Neural progenitor cell (in vitro differentiated cells): Measurements from ENCODE around the gene TTC21B. TPM values are rescaled to one million over a fixed set of nuclear protein-coding genes. Genes with fewer than 3 reads are reported as not detected.

ENCODE experiments used
- DNase-seq: peaks from one replicate; pipeline ENCODE4 v3.0.0-alpha.2; 2016; ENCODE audit warnings: low spot score
- H2AFZ ChIP-seq: fragments of 200-600 bp; sonication (generic); replicated peaks from 2 replicates; pipeline ENCODE4 v1.6.1; 2016; ENCODE audit warnings: antibody characterized with exemption
- H3F3A ChIP-seq: fragments of 200-600 bp; sonication (generic); 2 replicates; pipeline ENCODE4 v1.6.1; 2016; ENCODE audit warnings: antibody characterized with exemption, low read depth
- H3K27ac ChIP-seq: fragments of 200-600 bp; sonication (generic); 2 replicates; pipeline ENCODE4 v1.5.1; 2016; ENCODE audit warnings: mild to moderate bottlenecking
- H3K27me3 ChIP-seq: fragments of 200-600 bp; sonication (generic); 2 replicates; pipeline ENCODE4 v1.6.1; 2016; ENCODE audit warnings: mild to moderate bottlenecking, moderate library complexity
- H3K36me3 ChIP-seq: fragments of 200-600 bp; sonication (generic); 2 replicates; pipeline ENCODE4 v1.5.1; 2016
- H3K4me1 ChIP-seq: fragments of 200-600 bp; sonication (generic); 2 replicates; pipeline ENCODE4 v1.6.1; 2016; ENCODE audit warnings: mixed run types
- H3K4me2 ChIP-seq: fragments of 200-600 bp; sonication (generic); 2 replicates; pipeline ENCODE4 v1.6.1; 2016
- H3K4me3 ChIP-seq: fragments of 200-600 bp; sonication (generic); 2 replicates; pipeline ENCODE4 v1.5.1; 2016
- H3K79me2 ChIP-seq: fragments of 200-600 bp; sonication (generic); 2 replicates; pipeline ENCODE4 v1.6.1; 2016; ENCODE audit warnings: low read depth
- H3K9ac ChIP-seq: fragments of 200-600 bp; sonication (generic); 2 replicates; pipeline ENCODE4 v1.6.1; 2016
- H3K9me3 ChIP-seq: fragments of 200-600 bp; sonication (generic); 2 replicates; pipeline ENCODE4 v1.5.1; 2016; ENCODE audit warnings: low read depth
- H4K20me1 ChIP-seq: fragments of 200-600 bp; sonication (generic); 2 replicates; pipeline ENCODE4 v1.6.1; 2016; ENCODE audit warnings: low read depth
- H3K27ac Mint-ChIP-seq: 3 replicates; pipeline ENCODE4 v1.8.0; 2021; ENCODE audit warnings: mixed read lengths
- H3K27me3 Mint-ChIP-seq: 2 replicates; pipeline ENCODE4 v1.8.0; 2022; ENCODE audit warnings: low read depth, mild to moderate bottlenecking, inconsistent platforms, moderate library complexity, mixed read lengths; ENCODE audit not compliant: insufficient read depth
- H3K36me3 Mint-ChIP-seq: 3 replicates; pipeline ENCODE4 v1.8.0; 2021; ENCODE audit warnings: mixed read lengths
- H3K4me1 Mint-ChIP-seq: 3 replicates; pipeline ENCODE4 v1.8.0; 2021; ENCODE audit warnings: mixed read lengths
- H3K4me3 Mint-ChIP-seq: 3 replicates; pipeline ENCODE4 v1.8.0; 2021; ENCODE audit warnings: mild to moderate bottlenecking, moderate library complexity, mixed read lengths
- H3K9me3 Mint-ChIP-seq: 3 replicates; pipeline ENCODE4 v1.8.0; 2020; ENCODE audit warnings: mixed read lengths
- CTCF ChIP-seq: fragments of 200-600 bp; sonication (generic); IDR thresholded peaks from 2 replicates; pipeline ENCODE4 v1.5.1; 2017; ENCODE audit warnings: antibody characterized with exemption, mild to moderate bottlenecking
- EZH2 ChIP-seq: fragments of 200-600 bp; sonication (generic); IDR thresholded peaks from 2 replicates; pipeline ENCODE4 v1.6.1; 2017; ENCODE audit warnings: antibody characterized with exemption, mild to moderate bottlenecking, moderate library complexity
- EZH2phosphoT487 ChIP-seq: fragments of 200-600 bp; sonication (generic); IDR thresholded peaks from 2 replicates; pipeline ENCODE4 v1.6.1; 2017; ENCODE audit warnings: antibody characterized with exemption
- total RNA-seq: library from RNA; depleted of rRNA; stranded (reverse); fragments of >200 nt; gene quantifications from 2 replicates; pipeline ENCODE4 v1.2.3, GENCODE V29; 2015; ENCODE audit warnings: low replicate concordance

TTC21B gene
- total RNA-seq, 1 donor from 2014 or later = 46.9 TPM

DNA sequence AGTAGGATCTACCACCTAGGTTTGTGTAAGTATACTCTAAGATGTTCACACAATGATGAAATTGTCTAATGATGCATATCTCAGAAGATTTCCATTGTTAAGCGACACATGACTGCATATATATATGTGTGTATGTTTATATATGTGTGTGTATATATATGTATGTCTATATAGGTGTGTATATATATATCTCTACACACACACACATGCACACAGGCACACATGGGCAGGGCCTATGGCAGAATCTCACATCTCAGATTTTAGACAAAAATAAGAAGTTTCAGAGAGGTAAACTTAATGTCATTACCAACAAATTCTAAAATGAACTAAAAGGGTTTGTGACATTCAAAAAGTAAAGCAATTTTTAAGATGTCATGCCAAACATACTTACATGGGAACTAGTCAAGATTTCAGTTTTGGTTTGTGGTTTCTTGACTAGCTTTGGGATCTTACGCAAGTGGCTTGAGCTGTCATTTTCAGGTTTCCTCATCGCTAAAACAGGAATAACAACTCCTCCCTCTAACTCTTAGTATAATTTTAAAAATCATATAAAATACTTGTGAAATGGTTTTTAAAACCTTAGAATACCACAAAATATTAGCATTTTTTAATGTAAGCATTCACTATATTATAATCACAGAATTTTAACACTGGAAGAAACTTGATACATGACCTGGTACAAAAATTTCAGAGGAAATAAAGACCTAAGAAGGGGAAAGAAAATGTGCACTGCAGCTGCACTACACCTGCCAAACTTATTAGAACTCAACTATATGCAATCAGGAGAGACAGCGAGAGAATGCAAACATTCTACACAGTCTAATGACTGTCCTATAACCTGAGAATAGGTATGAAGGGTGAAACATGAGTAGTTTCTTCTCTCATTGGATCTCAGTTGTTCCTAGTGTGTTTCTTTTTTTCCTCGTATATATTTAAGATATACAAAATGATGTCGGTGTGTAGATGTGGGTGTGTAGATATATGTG, 75.7 kb downstream of the TTC21B start:
- no peak overlapping the region for H3K9ac ChIP-seq
- H2AFZ ChIP-seq = no peak overlapping the region
- Mint-ChIP-seq H3K27me3 (no peaks in the 10 kb centered on the region), H3K4me1 (no peaks in the 10 kb centered on the region), H3K4me3 (no peak overlapping the region), H3K36me3 (peaks cover 15% of the 10 kb centered on the region), H3K9me3 (no peaks in the 10 kb centered on the region), H3K27ac (no peak overlapping the region)
- no peak overlapping the region for H3K27ac ChIP-seq
- no peaks in the 10 kb centered on the region for H3K9me3 ChIP-seq
- H3K27me3 ChIP-seq = no peaks in the 10 kb centered on the region
- no peak overlapping the region for H3K4me3 ChIP-seq
- no peaks in the 10 kb centered on the region for H3K79me2 ChIP-seq
- no peaks in the 10 kb centered on the region for H4K20me1 ChIP-seq
- H3K36me3 ChIP-seq = peaks cover 4% of the 10 kb centered on the region
- DNase-seq = no peak
- H3K4me1 ChIP-seq = no peaks in the 10 kb centered on the region
- no peak for TF ChIP-seq CTCF
- TF ChIP-seq EZH2 = no peak
- no peak for TF ChIP-seq EZH2phosphoT487
- H3K4me2 ChIP-seq = no peak overlapping the region
- peaks cover 4% of the 10 kb centered on the region for H3F3A ChIP-seq

DNA sequence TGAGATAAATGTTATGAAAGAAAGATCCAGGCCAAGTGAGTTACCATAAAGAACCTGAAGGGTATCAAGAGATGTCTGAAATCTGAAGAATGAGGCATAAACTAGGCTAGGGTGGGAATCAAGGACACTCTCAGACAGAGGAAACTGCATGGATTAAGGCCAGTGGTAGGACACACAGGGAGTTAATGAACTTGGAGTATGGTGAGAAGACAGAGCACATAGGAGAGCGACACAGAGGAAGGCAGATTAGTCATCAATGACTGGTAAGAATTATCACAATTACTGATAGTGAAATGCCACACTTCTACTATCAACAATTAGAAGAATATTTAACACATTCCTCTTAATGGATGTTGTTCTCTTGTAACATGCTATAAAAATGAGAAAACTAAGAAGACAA, 76.9 kb downstream of the TTC21B start:
- H3K9me3 Mint-ChIP-seq = no peaks in the 10 kb centered on the region
- H3K4me3 ChIP-seq = no peak overlapping the region
- DNase-seq = no peak
- H3K4me1 ChIP-seq = no peaks in the 10 kb centered on the region
- no peaks in the 10 kb centered on the region for H3K9me3 ChIP-seq
- no peak overlapping the region for H3K9ac ChIP-seq
- H3K27me3 Mint-ChIP-seq = no peaks in the 10 kb centered on the region
- H4K20me1 ChIP-seq = no peaks in the 10 kb centered on the region
- peaks cover 4% of the 10 kb centered on the region for H3F3A ChIP-seq
- H3K27me3 ChIP-seq = no peaks in the 10 kb centered on the region
- no peak overlapping the region for H3K4me2 ChIP-seq
- H2AFZ ChIP-seq = no peak overlapping the region
- H3K79me2 ChIP-seq = no peaks in the 10 kb centered on the region
- H3K27ac ChIP-seq = no peak overlapping the region
- H3K4me1 Mint-ChIP-seq = no peaks in the 10 kb centered on the region
- H3K27ac Mint-ChIP-seq = no peak overlapping the region
- H3K4me3 Mint-ChIP-seq = no peak overlapping the region
- peaks cover 4% of the 10 kb centered on the region for H3K36me3 ChIP-seq
- peaks cover 16% of the 10 kb centered on the region for H3K36me3 Mint-ChIP-seq
- TF ChIP-seq CTCF (no peak), EZH2phosphoT487 (no peak), EZH2 (no peak)

DNA sequence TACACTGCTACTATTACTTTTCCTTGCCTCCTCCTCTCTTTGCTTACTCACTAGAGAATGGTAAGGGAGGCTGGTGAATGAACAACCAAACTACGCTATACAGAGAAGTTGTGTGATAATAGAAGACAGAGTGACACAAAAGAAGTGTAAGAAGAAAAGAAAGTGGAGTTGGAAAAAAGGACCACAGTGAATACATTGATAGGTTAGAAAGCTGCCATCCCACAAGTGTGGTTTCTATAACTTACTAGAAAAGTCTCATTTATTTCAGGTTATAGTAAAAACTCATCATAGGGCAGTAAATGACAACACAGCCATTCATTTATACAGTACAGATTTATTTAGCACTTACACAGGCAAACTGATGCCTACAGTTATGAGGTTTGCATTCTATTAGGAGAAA, 77.3 kb downstream of the TTC21B start:
- no peaks in the 10 kb centered on the region for H3K4me1 Mint-ChIP-seq
- no peaks in the 10 kb centered on the region for H3K27me3 Mint-ChIP-seq
- no peaks in the 10 kb centered on the region for H3K9me3 ChIP-seq
- peaks cover 14% of the 10 kb centered on the region for H3K36me3 Mint-ChIP-seq
- no peak overlapping the region for H3K9ac ChIP-seq
- H3K79me2 ChIP-seq = no peaks in the 10 kb centered on the region
- no peak overlapping the region for H3K27ac ChIP-seq
- peaks cover 4% of the 10 kb centered on the region for H3F3A ChIP-seq
- H3K4me2 ChIP-seq = no peak overlapping the region
- H3K27me3 ChIP-seq = no peaks in the 10 kb centered on the region
- no peak overlapping the region for H3K27ac Mint-ChIP-seq
- no peaks in the 10 kb centered on the region for H4K20me1 ChIP-seq
- H3K4me3 Mint-ChIP-seq = no peak overlapping the region
- H2AFZ ChIP-seq = no peak overlapping the region
- H3K4me3 ChIP-seq = no peak overlapping the region
- no peak for DNase-seq
- no peaks in the 10 kb centered on the region for H3K4me1 ChIP-seq
- no peaks in the 10 kb centered on the region for H3K9me3 Mint-ChIP-seq
- TF ChIP-seq EZH2 (no peak), EZH2phosphoT487 (no peak), CTCF (no peak)
- peaks cover 2% of the 10 kb centered on the region for H3K36me3 ChIP-seq
